Measurements from ENCODE around the gene BTBD9.
A peak's percentile ranks its signal among the peaks of the same experiment; 100 is the strongest.
"Not testable (repeated sequence)": the region's sequence is repeated elsewhere in the genome, so short reads cannot be mapped to it uniquely, and the experiment has no call there.

BTBD9 gene

DNA sequence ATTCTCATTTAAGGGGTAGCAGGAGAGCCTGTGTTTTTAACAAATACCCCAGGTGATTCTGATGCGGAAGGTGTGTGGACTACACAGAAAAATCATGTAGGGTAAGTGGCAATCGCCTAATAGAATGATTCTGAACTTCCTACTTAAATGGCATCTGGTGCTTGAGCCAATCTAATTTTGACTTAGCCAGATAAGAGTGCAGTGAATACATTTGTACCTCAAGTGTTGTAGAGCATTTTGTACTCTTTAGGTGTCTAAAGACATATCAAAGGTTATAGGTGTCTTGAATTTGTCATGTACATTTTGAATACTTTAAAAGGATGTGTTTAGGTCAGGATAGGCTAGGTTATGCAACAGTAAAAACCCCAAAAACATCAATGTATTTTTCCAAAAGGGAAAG lies 10.0 kb upstream of the BTBD9 start:
- DNase-seq (ENCODE audit: low spot score) = no peak

DNA sequence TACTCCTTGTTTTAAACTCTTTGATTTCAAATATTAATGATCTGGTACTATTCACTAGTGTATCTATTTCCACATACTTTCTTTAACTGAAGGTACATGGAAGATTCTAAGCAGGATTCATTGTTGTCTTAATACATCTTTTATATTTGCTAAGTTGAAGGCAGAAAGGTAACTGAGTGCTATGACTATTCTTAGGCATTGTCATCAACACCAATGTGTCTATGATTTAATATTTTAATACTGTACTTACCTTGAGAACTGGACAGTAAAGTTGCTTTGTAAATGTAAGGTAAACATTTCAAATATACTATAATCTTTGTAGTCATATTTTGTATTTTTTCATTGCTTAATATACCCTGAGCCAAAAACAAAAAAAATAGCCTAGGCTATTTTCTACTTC lies 8.9 kb upstream of the BTBD9 start:
- DNase-seq (ENCODE audit: low spot score) = no peak

DNA sequence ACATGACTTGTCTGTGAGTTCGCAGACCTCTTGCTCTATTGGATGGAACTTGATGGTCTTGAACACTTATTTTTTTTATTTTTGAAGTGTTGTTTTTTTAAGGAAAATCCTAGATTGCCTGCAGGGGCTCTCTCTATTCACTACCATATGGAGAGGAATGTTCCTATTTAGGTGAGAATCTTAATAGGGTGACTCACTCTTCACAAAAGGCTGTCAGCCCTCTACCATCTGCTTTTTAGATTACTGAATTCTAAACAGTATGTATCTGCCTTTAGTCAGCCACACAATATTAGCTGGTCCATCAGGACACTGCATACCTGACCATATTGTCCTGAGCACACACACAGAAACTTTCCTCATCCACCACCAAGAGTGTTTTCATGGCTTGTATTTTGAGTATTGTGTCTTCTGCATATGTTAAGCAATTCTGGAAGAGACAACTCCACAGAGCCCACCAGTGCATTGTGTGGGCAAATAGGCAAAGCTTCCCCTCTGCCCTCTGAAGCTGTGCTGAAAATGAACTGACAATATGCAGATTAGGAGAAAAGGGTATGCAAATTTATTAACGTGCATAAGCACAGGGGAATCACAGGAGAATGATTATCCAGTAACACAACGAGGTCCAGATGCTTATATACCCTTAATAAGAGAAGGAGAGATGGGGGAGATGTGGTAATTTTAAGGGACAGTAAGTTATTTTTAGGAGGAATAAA lies 6.6 kb upstream of the BTBD9 start:
- no peak for DNase-seq (ENCODE audit: low spot score)

DNA sequence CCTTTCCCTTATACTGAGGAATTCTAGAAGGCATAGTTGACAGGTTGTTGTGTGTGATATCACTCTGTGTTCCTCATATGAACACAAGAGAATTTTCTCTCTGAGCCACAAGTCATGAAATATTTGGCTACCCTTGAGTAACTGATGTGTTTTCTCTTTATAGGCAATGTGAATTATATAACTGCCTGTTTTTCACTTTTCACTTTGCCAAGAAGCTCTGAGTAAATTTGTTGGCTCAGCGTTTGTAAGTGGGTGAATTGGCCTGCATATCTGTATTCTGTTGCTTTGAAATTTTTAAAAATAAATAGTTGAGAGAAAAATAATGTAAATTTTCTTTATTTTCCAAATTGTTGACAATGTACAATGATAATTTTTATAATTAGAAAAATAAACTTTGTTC lies 5.2 kb upstream of the BTBD9 start:
- DNase-seq (ENCODE audit: low spot score) = no peak

DNA sequence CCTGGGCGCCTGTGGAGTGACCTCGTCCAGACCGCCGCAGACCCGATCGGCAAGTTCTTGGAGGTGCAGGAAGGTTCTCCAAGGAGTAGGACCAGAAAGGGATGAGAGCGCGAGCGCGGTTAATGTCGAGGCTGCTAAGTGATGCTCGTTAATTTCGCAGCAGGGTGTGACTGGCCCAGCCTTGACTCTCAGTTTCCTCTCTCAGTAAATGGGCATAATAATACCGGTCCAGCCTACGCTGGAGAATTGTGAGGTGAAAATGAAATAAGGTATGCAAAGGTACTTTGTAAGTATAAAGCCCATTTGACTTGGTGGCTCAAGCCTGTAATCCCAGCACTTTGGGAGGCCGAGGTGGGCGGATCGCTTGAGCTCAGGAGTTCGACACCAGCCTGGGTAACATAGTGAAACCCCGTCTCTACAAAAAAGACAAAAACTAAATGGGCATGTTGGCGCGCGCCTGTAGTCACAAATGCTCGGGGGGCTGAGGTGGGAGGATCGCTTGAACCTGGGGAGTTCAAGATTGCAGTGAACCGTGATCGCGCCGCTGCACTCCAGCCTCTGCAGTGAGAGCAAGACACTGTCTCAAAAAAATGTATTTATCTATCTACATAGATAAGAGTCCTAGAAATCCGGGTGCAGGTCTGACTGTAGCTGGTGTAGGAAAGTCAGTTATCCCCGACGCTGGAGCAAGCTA lies 634 bp upstream of the BTBD9 start:
- no peak for DNase-seq (ENCODE audit: low spot score)

DNA sequence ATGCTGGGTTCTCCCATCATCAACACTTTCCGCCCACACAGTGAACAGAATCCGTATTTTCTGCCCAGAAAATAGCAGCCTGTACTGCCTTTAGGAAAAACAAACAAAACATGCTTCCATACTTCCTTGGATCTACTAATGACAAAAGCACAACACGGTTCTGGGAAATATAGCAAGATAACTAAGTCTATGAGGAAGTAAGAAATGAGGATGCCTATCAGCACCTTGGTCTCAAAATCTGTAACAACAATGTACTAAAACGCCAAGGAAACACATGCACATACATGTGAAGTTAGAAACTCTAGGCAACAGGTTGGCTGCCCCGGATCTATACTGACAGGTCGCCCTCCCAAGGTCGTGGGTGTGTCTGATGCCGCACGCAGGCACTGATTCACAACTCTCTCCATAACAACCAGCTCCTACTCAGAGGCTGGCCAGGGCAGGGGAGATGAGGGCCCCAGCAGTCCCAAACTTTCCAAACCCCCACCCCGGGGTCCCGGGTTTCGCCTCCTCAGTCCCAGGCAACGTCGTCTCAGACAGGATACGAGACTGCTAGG lies 710 bp downstream of the BTBD9 start:
- DNase-seq (ENCODE audit: low spot score) = peak; percentile 54

DNA sequence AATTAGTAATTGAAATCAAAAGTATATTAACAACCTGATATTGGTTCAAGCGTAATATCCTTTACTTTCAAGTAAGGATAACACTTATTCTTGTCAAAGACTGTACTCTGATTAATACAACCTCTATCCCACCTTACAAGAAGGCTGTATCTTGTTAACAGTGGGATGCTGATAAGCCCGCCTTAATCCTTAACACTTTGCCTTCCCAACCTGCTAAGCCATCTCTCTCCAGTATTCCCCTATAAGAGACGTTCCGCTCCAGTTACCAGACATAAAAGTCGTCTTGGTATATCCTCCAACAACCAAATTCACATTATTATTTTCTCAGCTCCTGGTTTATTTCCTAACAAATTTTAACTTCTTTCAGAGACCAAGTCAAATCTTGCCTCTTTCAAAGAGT lies 2.0 kb downstream of the BTBD9 start:
- DNase-seq (ENCODE audit: low spot score) = no peak

DNA sequence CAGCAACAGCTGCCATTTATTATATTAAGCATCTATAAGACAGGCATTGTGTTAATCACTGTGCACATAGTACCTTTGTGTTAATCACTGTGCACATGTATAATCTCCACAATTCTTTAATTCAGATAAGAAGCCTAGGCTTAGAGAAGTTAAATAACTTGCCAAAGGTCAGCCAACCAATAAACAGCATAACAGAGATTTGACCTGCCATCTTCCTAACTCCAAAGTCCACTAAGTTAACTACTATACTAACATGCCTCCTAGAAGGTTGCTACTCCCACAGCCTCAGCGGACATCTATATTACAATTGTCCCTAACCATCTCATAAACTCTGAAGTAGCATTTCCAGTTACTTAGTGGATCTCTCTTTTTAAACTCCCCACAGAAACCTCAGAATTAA lies 3.7 kb downstream of the BTBD9 start:
- no peak for DNase-seq (ENCODE audit: low spot score)

DNA sequence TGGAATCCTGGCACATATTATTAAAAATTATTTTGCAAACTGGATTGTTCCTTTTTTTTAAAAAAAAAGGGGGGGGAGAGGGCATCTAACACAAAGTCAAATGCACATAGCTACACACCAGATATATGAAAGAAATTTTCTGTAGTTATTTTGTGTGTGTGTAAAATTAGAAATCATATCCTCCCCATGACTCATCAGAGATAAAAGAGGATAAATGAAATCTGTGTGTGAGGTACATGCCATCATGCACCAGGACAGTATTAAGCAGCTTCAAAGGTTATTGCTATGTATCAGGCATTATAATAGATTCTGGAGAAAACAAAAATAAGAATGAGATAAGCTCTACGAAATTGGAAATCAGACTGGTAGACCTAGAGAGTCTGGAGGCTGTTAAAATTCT lies 5.2 kb downstream of the BTBD9 start:
- no peak for DNase-seq (ENCODE audit: low spot score)

DNA sequence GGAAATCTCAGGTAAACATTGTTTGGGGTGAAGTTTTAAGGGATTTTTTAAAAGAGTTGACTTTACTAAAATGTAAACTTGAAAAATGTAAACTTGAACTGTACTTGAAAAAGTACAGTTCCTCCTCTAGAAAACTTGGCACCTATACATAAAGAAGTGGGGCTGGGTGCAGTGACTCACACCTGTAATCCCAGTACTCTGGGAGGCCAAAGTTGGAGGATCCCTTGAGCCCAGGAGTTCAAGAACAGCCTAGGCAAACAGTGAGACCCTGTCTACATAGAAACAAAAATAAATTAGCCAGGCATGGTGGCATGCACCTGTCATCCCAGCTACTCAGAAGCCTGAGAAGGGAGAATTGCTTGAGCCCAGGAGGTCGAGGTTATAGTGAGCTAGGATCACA lies 7.2 kb downstream of the BTBD9 start:
- DNase-seq (ENCODE audit: low spot score) = no peak

DNA sequence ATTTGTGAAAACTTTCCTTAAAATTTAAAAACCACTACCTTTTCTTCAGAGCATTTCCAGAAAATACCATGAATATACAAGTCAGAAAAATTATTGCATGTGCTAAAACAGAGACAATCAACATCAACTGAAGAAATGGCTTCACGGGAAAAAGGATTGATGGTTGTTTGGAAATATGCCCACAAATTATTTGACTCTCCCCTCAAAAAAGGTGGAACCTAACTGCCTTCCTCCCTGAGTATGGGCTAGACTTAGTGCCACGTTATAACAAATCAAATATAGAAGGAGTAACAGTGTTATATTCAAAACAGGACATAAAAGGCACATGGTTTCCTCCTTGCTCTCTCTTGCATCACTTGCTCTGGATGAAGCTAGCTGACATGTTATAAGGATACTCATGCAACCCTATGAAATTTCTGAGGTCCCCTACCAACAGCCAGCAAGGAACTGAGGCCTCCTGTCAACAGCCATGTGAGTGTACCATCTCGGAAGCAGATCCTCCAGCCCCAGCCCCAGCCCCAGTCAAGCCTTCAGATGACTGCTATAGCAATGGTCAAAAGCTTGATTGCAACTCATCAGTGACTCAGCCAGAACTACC lies 8.4 kb downstream of the BTBD9 start:
- DNase-seq (ENCODE audit: low spot score) = no peak

DNA sequence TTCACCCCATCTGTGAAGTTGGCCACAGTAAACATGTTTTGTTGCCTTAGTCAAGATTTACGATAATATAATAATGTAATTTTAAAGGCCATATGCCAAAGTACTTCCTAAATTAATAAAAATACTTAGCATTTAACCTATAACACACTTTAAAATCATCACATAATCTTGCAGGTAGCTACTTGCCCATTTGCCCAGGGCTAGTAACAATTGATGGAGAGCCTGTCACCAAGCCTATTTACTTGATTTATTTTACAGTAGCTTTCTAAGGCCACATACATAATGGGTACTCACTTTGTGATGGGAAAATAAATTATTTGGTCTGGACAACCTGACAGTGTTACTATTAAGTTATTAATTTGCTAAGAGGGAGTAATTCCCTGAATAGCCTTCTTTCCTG lies 14.5 kb downstream of the BTBD9 start:
- DNase-seq (ENCODE audit: low spot score) = no peak

DNA sequence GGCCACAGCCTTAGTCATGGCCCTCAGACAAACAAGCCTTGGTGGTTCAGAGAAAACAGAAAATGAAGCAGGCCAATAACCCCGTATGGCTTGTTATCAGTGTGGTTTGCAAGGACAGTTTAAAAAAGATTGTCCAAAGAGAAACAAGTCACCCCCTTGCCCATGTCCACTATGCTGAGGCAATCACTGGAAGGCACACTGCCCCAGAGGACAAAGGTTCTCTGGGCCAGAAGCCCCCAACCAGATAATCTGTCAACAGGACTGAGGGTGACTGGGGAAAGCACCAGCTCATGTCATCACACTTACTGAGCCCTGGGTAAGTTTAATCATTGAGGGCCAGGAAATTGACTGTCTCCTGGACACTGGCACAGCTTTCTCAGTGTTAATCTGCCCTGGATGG lies 20.4 kb downstream of the BTBD9 start:
- not testable (repeated sequence) for DNase-seq (ENCODE audit: low spot score)

DNA sequence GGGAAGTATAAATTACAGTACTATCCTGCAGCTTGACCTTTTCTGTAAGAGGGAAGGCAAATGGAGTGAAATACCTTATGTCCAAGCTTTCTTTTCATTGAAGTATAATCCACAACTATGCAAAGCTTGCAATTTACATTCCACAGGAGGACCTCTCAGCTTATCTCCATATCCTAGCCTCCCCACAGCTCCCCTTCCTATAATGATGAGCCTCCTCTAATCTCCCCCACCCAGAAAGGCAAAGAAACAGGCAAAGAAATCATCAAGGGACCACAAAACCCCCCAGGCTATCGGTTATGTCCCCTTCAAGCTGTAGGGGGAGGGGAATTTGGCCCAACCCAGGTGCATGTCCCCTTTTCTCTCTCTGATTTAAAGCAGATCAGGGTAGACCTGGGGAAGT lies 21.4 kb downstream of the BTBD9 start:
- not testable (repeated sequence) for DNase-seq (ENCODE audit: low spot score)

DNA sequence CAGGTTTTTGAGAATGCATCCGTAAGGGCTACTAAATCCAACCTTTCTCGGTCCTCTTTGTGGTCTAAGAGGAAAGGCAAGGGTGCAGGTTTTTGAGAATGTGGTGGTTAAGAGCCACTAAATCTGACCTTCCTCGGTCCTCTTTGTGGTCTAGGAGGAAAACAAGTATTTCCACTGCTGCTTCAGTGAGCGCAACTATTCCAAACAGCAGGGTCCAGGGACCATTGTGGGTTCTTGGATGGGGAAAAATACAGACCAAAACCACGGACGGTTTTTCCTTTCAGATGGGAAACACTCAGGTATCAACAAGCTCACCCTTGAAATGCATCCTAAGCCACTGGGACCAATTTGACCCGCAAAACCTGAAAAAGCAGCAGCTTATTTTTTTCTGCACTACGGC lies 21.9 kb downstream of the BTBD9 start:
- no peak for DNase-seq (ENCODE audit: low spot score)

DNA sequence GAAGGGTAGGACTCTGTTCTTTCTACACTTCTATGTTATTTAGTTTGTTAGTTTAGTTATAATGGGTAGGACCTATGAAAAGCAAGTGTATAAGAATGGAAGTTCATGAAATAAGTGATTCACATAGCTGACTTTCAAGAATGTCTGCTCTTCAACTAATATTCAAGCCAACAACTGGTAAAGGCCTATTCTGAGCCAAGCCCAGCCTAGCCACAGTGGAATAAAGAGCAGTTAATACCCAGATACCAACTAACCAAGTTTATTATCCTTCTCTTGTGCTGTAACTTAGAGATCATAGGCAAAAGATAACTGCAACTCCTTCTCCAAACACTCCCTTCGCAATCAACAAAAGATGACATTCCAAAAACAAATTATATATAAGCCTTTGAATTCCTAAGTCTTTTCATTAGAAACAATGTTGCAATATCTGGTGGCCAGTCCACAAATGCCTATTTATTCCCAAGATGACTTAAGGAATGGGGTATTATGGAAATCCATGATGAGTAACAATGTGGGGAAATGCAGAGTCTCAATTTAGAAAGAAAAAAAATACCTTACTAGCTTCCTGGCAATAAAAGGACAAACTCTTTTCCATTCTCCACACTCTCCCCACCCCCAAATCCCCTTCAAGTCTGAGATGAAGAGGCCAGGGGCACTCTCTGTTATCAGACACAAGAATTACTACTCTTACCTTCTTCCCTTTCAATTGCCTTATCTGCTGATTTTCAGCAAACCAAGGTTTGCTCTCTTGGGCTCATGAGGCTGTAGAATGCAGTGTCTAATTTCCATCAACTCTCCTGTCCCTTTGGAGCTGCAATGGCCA lies 27.4 kb downstream of the BTBD9 start:
- no peak for DNase-seq (ENCODE audit: low spot score)

DNA sequence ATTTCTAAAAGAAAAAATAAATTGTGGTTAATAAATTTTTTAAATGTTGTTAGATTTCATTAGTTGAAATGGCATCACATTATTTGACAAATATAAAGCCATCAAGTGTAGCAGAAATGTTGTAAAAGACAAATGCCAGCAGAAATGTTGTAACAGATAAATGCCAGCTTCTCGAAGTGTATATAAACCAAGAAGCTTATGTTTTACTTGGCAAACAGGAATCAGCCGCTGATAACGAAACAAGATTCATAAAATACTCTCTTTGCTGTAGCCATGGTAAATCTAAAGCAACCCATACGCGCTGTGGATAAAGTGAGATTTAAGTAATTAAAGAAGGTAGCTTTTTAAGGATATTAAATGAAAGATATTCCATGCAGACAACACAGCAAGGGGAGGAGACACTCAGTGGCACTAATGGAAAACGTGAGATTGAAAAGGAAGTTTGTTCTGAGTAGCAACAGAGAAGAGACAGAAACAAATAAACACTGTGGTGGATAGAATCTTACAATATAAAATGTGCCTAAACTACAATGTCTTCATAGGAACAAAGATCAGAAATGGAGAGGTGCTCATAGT lies 29.6 kb downstream of the BTBD9 start:
- DNase-seq (ENCODE audit: low spot score) = no peak

DNA sequence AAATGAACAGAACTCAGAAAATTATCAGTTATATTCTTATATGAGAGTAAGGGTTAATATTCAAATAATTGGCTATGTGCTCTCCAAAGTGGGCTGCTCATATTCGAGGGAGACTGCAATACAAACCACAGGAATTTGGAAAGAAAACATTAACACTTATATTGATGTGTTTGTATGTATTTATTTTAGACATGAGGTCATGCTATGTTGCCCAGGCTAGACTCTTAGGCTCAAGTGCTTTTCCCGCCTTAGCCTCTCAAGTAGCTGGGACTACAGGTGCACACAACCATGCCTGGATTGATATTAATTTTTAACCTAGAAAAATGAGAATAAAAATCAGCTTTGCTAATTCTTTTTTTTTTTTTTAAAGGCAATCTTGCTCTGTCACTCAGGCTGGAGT lies 35.0 kb downstream of the BTBD9 start:
- no peak for DNase-seq (ENCODE audit: low spot score)

DNA sequence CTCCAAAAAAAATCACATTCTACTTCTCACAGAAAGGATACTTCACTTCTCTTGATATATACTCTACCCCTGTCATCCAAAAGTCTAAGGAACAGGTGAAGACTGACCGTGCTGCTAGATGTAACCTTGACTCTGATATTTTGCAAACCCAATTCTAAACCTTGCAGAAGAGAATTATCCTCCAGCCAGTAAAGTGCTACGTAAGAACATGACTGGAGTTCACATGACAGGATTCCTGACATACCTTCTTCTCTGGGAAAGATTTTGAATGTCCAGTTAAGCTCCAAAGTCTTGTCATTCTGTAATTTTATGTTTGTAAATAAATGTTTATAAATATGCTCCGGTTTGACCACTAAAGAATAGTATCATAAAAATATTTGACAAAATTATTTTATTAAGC lies 35.8 kb downstream of the BTBD9 start:
- no peak for DNase-seq (ENCODE audit: low spot score)

DNA sequence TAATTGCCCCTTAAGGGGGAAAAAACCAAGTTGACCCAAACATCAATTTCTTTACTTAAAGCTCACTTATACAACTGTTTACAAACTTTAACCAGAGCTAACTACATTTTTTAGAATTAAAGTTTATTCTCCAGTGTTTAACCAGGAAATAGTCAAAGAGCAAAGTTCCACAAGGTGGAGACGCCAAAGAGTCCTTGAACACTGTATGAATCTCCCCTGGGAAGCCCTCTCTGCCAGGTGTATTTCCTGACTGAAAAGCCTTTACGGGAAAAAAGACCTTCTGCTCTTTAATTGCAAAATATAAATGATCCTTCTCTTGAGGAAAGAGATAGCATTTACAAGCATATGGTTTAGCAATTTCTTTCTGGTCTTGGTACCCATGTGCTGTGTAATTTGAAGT lies 36.2 kb downstream of the BTBD9 start:
- DNase-seq (ENCODE audit: low spot score) = no peak

DNA sequence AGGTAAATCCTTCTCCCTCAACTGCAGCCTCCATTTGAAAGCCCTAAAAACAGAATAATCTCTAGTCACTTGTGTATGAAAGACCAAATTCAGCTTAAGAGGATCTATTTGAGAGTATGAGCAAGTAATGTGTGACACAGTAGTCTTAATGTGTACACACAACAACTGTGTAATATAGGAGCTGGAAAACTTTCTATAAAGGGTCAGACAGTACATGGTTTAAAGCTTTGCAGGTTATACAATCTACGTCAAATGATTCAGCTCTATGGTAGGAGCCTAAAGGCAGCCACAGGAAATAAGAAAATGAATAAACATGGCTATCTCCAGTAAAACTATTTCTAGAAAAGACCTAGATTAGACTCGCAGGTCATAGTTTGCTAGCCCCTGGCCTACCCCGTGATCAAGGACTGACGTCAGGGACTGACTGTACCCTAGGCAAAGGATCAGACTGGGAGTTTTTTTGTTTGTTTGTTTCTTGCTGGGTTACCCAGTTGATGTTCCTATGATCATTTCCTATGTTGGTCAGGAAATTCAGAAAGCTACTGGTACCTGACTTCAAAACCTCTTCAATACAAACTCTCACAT lies 39.7 kb downstream of the BTBD9 start:
- no peak for DNase-seq (ENCODE audit: low spot score)

DNA sequence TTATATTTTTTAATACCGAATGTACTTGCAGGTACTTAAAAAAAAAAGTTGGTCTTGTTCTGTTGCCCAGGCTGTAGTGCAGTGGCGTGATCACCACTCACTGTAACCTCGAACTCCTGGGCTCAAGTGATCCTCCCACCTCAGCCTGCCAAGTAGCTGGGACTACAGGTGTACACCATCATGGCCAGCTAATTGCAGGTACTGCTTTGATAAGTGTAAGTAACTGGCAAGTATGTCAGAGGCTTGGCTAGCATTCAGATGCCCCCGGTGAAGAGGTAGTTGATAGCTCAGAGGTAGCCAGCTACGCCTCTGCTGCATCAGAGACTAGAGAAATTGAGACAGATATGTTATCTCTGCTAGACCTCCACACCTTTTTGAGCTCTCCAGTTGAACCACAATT lies 40.5 kb downstream of the BTBD9 start:
- DNase-seq (ENCODE audit: low spot score) = no peak
